Astrocyte of the spinal cord (primary cell): ENCODE measurements around the gene JPH3.
"Not testable (repeated sequence)": the region's sequence is repeated elsewhere in the genome, so short reads cannot be mapped to it uniquely, and the experiment has no call there.

Source experiments
- DNase-seq: peaks from one replicate; pipeline ENCODE4 v3.0.0; 2011; ENCODE audit warnings: low read depth, low spot score
- H3K4me3 ChIP-seq: 2 replicates; pipeline ENCODE4 v1.5.1; 2011; ENCODE audit warnings: low read depth, mild to moderate bottlenecking, low read length, moderate library complexity
- in situ Hi-C: cut with HindIII; loops from 2 replicates; pipeline ENCODE4 v1.10.0; 2017; ENCODE audit warnings: low sequenced_read_pairs
- TF ChIP-seq, protein P1 (sequence below): IDR thresholded peaks from 2 replicates; pipeline ENCODE4 v1.5.1; 2012; ENCODE audit warnings: low read depth, mild to moderate bottlenecking, low read length, inconsistent platforms

The JPH3 gene

DNA sequence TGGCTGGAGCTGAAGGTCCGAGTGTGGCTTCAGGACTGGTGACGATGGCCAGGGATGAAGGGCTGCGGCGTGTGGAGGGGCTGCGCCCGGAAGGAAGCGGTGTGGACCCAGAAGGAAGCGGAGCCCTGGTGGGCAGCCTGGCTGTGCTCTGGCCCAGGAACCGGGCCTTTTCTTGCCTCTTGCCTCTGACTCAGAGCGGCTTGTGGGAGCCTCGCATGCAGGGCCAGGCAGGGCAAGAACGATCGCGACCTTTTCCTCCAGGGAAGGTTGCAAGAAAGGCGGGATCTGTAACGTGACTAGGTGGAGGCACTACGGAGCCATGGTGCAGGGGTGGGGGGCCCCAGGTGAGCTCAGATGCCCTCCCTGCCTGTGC, 78.0 kb downstream of the JPH3 start:
- no peak overlapping the region for H3K4me3 ChIP-seq
- no peak for DNase-seq
- in situ Hi-C loops, result no loop called here
- TF ChIP-seq, protein P1, sequence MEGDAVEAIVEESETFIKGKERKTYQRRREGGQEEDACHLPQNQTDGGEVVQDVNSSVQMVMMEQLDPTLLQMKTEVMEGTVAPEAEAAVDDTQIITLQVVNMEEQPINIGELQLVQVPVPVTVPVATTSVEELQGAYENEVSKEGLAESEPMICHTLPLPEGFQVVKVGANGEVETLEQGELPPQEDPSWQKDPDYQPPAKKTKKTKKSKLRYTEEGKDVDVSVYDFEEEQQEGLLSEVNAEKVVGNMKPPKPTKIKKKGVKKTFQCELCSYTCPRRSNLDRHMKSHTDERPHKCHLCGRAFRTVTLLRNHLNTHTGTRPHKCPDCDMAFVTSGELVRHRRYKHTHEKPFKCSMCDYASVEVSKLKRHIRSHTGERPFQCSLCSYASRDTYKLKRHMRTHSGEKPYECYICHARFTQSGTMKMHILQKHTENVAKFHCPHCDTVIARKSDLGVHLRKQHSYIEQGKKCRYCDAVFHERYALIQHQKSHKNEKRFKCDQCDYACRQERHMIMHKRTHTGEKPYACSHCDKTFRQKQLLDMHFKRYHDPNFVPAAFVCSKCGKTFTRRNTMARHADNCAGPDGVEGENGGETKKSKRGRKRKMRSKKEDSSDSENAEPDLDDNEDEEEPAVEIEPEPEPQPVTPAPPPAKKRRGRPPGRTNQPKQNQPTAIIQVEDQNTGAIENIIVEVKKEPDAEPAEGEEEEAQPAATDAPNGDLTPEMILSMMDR, result no peak

DNA sequence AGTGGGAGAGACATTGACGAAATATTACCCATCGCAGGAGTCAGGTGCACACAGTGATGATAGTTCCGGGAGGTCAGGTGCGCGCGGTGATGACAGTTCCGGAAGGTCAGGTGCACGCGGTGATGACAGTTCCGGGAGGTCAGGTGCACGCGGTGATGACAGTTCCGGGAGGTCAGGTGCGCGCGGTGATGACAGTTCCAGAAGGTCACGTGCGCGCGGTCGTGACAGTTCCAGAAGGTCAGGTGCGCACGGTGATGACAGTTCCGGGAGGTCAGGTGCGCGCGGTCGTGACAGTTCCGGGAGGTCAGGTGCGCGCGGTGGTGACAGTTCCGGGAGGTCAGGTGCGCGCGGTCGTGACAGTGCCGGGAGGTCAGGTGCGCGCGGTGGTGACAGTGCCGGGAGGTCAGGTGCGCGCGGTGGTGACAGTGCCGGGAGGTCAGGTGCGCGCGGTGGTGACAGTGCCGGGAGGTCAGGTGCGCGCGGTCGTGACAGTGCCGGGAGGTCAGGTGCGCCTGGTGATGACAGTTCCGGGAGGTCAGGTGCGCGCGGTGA, 78.8 kb downstream of the JPH3 start:
- in situ Hi-C loops, DNase-seq, H3K4me3 ChIP-seq: not testable (repeated sequence)

DNA sequence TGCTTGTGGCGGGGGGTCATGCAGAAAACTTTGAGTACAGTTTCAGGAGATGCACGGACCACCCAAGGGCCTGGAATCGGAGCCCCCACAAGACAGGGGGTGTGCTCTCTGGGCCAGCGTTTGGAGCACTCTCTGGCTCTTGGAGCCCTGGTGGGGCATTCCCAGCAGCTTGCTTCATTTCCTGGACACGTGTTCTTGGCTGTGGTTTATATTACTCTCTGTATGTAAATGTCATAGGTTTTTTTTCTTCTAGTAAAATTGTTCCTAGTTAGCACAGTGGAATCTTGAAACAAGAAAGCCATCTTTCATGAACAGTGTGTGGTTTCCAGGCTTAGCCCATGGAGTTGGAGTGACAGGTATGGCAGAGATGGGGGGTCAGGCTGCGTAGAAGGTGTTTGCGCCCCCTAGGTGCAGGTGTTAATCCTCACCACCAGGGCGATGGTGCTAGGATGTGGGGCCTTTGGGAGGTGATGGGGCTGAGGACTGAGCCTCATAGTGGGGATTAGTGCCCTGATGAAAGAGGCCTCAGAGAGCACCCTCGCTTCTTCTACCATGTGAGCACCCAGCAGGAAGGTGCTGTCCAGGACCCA, 79.8 kb downstream of the JPH3 start:
- no peak overlapping the region for H3K4me3 ChIP-seq
- peak; percentile 54 for DNase-seq
- TF ChIP-seq, protein P1, result peak; percentile 36
- in situ Hi-C loops, result no loop called here

DNA sequence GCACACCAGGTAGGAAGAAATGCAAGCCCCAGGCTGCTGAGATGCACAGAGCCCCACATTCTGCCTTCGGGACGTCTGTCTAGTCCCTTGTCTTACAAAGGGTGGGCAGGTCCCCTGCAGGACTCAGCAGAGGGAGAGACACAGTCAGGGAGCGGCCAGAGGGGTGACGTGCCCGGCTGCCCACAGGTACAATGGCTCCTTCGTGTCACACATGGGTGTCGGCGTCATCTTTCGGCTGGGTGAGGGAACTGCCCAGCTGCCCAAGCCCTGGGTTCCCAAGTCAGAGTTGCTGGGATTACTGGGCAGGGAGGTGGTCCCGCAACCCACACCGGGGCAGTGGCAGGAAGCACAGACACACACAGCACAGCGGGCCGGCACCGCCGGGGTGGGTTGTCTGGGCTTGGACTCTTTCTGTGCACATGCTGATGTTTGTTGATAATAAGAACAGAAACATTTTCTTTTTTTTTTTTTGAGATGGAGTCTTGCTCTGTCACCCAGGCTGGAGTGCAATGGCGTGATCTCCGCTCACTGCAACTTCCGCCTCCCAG, 80.6 kb downstream of the JPH3 start:
- H3K4me3 ChIP-seq, result no peak overlapping the region
- TF ChIP-seq, protein P1, result no peak
- in situ Hi-C loops, result no loop called here
- DNase-seq, result no peak

DNA sequence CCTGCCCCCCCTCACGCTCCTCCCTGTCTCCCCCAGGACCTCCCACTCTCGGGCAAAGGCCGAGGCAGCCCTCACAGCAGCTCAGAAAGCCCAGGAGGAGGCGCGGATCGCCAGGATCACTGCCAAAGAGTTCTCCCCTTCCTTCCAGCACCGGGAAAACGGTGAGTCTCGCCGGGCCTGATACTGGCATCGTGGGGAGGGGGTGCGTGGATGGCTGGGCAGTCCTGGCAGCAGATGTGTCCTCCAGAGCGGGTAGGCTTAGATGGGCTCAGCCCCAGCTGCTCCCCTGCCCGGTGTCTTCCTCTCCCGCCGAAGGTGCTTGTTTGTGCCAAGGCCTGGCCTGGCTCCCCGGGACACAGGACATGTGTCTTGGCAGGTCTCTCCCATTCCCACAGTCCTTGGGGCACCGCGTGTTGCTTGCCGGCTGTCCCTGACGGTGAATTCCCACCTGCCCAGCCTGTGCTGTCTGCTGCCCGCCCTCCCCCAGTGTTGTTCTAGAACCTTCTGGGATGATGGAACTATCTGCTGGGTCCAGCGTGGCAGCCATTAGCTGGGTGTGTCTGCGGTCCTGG, 81.9 kb downstream of the JPH3 start:
- TF ChIP-seq, protein P1, result no peak
- in situ Hi-C loops, result no loop called here
- no peak for DNase-seq
- H3K4me3 ChIP-seq, result no peak overlapping the region

DNA sequence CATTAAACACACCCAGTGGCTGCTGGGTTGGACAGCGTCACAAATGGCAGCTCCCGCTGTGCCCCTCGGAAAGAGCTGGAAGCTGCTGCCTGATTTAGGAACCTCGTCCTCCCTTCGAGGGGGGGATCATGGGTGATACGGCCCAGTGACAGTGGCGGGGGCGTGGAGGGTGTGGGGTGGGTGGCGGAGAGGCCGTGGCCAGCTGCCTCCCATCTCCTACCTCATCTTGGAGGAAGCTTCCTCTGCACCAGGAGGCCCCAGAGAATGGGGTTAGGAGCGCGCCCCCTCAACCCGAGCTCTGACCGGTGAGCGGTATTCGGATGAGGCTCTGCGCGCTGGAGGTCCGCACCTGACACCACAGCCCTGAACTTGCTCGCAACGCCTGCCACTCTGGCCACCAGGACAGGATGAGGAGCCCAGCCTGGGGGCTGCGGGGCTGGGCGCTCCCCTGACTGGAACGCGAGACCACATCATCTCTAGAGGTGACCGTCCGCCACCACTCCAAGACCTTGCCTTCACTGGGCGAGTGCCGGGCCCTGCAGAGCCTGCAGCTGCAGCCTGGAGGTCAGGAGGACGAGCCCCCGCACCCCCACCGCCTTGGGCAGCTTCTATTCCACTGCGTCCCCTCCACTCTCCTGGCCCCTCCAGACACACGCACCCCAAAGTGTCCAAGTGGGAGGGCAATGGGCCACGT, 82.5 kb downstream of the JPH3 start:
- in situ Hi-C loops, result no loop called here
- no peak for DNase-seq
- TF ChIP-seq, protein P1, result no peak
- H3K4me3 ChIP-seq, result no peak overlapping the region

DNA sequence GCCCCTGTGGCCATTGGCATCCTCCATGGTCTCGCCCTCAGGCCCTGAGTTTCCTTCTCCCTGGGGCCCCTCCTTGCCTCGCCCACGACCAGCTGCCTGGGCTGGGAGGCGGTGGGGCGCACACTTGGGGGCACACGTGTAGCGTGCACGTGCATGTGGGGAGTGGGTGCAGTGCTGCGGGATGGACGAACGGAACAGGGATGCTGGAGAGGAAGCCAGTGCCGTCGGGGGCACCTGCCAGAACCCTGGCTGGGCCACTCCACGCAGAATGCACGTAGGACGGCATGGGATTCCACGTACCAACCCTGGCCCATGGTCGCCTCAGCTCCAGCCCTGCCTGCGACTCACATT, 83.1 kb downstream of the JPH3 start:
- TF ChIP-seq, protein P1, result no peak
- no peak for DNase-seq
- in situ Hi-C loops, result no loop called here
- no peak overlapping the region for H3K4me3 ChIP-seq
